Sigmoid colon (tissue), 7 donors: ENCODE results near the gene KRTAP4-2. TPM values are rescaled to one million over a fixed set of nuclear protein-coding genes. Genes with fewer than 3 reads are reported as not detected.
"Not testable (repeated sequence)": the region's sequence is repeated elsewhere in the genome, so short reads cannot be mapped to it uniquely, and the experiment has no call there.

Experiments
- DNase-seq: peaks from one replicate; pipeline ENCODE4 v3.0.0-alpha.2; 2019
- H3K27ac ChIP-seq, 4 donors: fragments of 200-600 bp; sonication (generic); one replicate each; pipeline ENCODE4 v1.5.1; 2016 to 2019; ENCODE audit warnings: mild to moderate bottlenecking in 1 of 4
- H3K27me3 ChIP-seq, 3 donors: fragments of 200-600 bp; sonication (generic); one replicate each; pipeline ENCODE4 v1.5.1; 2019; ENCODE audit warnings: mild to moderate bottlenecking in 1 of 3
- H3K36me3 ChIP-seq, 4 donors: fragments of 200-600 bp; sonication (generic); one replicate each; pipeline ENCODE4 v1.5.1; 2016 to 2019
- H3K4me1 ChIP-seq, 4 donors: fragments of 200-600 bp; sonication (generic); one replicate each; pipeline ENCODE4 v1.5.1; 2017 to 2019
- H3K4me3 ChIP-seq, 4 donors: fragments of 200-600 bp; sonication (generic); one replicate each; pipeline ENCODE4 v1.5.1; 2017 to 2019; ENCODE audit warnings: mild to moderate bottlenecking in 2 of 4, moderate library complexity in 1 of 4
- H3K9me3 ChIP-seq, 4 donors: fragments of 200-600 bp in 3 of 4; sonication (generic) in 3 of 4; one replicate each; pipeline versions ENCODE4 v1.5.1 to v1.6.1; 2013 to 2019
- CTCF ChIP-seq, 4 experiments: fragments of 450-650 bp in 3 of 4; fragments of 200-600 bp in 1 of 4; IDR thresholded peaks; one replicate each; pipeline ENCODE4 v1.5.1; 2016 to 2019; ENCODE audit warnings: antibody characterized with exemption in 4 of 4, mild to moderate bottlenecking in 3 of 4, moderate library complexity in 2 of 4
- EP300 ChIP-seq, 4 donors: sonication (generic); formaldehyde crosslinking; IDR thresholded peaks; one replicate each; pipeline ENCODE4 v1.6.1; 2017; ENCODE audit warnings: antibody characterized with exemption in 4 of 4
- POLR2A ChIP-seq, 2 donors: fragments of 450-650 bp; IDR thresholded peaks; one replicate each; pipeline ENCODE4 v1.6.1; 2016; ENCODE audit warnings: antibody characterized with exemption in 2 of 2, mild to moderate bottlenecking in 2 of 2, moderate library complexity in 2 of 2
- POLR2AphosphoS5 ChIP-seq, 4 donors: sonication (generic); formaldehyde crosslinking; IDR thresholded peaks; one replicate each; pipeline ENCODE4 v1.6.1; 2017; ENCODE audit warnings: antibody characterized with exemption in 4 of 4
- WGBS, 2 donors: extraction: QIAGEN DNeasy Blood & Tissue Kit; methylation state at CpG; one replicate each; pipeline ENCODE4 v1.1.7; 2013; 5-methylcytosine and 5-hydroxymethylcytosine counted together
- intact Hi-C: fragments of 100-400 bp; cut with DNase I; formaldehyde crosslinking; loops from one replicate; pipeline ENCODE4 v1.15.1; 2023
- polyA plus RNA-seq, 3 donors: library from polyadenylated mRNA; stranded (reverse); fragments of 200-250 nt; gene quantifications; one replicate each; pipeline ENCODE4 v1.2.3, GENCODE V29; 2013
- total RNA-seq, 4 donors: library from RNA; depleted of rRNA; stranded (reverse); fragments of >200 nt; gene quantifications; one replicate each; pipeline ENCODE4 v1.1.0, GENCODE V29; 2016
- donor health status: healthy with polysubstance abuse.
- donor health status: Bipolar disorder and iron deficiency.
- donor health status: healthy.

KRTAP4-2 gene
- total and polyA plus RNA-seq, 7 donors, result not detected

DNA sequence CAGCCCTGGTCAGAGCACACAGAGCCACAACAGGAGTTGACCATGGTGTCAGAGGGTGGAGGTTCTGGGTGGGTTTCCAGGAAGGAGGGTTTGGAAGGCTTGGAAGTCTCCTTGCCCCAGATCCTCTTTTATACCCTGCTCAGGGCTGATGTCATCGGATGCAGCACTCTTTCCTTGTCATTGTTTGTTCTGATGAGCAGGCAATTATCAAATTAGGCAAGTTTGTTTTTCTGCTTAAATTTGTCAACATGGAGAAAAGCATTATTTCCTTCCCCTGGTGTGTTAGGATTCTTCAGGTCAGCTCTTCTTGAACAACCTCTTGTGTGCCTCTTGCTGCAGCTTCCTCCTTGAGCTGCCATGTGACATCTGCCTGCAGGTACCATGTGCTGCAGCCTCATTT, 17.4 kb downstream of the KRTAP4-2 start, which contains the start of gene KRTAP4-4:
Gene KRTAP4-4 (minus strand): TSS at position 101 of the 400 bp plus-strand sequence. CDS start 57 bp downstream, at position 44.
- DNase-seq, result no peak
- 94 to 95% methylated on average over 1 of the region's 1 CpG for WGBS, 2 donors
- no peaks in the 10 kb centered on the region for H3K9me3 ChIP-seq
- TF ChIP-seq EP300 (IDR thresholded peaks at IDR 0.05), result no peak
- TF ChIP-seq POLR2A (IDR thresholded peaks at IDR 0.05), result no peak
- TF ChIP-seq POLR2AphosphoS5 (IDR thresholded peaks at IDR 0.05), result no peak
- no peak for TF ChIP-seq CTCF (IDR thresholded peaks at IDR 0.05)
- H3K27me3 ChIP-seq, result peaks cover 0 to 5% (median 0%) of the 10 kb centered on the region in 3 donors
- no peaks in the 10 kb centered on the region for H3K4me1 ChIP-seq
- no peak within 1 kb of the TSS for H3K4me3 ChIP-seq
- no peaks in the 10 kb centered on the region for H3K36me3 ChIP-seq
- intact Hi-C loops, result no loop called here
- no peak within 1 kb of the TSS for H3K27ac ChIP-seq

DNA sequence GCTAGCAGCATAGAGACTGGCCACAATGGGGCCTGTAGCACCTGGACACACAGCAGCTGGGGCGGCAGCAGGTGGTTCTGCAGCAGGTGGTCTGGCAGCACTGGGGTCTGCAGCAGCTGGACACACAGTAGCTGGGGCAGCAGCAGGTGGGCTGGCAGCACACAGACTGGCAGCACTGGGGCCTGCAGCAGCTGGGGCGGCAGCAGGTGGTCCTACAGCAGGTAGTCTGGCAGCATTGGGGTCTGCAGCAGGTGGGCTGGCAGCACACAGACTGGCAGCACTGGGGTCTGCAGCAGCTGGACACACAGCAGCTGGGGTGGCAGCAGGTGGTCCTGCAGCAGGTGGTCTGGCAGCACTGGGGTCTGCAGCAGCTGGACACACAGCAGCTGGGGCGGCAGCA, 17.8 kb downstream of the KRTAP4-2 start:
- H3K27ac ChIP-seq, H3K4me3 ChIP-seq, DNase-seq, intact Hi-C loops, H3K4me1 ChIP-seq, H3K9me3 ChIP-seq, H3K27me3 ChIP-seq, H3K36me3 ChIP-seq: not testable (repeated sequence)
- 94% methylated on average over 3 of the region's 3 CpGs for WGBS, 2 donors

DNA sequence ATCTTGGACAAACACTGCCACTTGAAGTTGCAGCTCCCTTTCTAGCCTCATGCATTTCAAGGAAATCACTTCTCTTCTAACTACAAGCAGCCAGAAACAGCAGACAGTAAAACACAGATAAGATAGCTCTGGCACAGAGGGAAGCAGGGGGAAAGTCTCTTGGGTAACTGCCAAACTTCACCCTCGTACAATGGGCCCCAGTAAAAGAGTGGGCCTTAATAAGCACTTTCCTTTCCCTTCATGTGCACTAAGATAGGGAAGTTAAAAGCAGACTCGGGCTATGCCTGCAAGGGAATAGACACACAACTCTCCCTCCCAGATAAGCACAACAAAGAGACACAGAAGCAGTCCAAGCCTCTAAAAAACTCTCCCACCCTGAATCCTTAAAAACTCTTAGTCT, 24.2 kb downstream of the KRTAP4-2 start:
- no peaks in the 10 kb centered on the region for H3K4me1 ChIP-seq
- H3K36me3 ChIP-seq, result no peaks in the 10 kb centered on the region
- intact Hi-C loops, result no loop called here
- no peak overlapping the region for H3K27ac ChIP-seq
- no peak overlapping the region for H3K4me3 ChIP-seq
- WGBS, 2 donors, result 6 to 14% methylated on average over 2 of the region's 2 CpGs
- no peak for DNase-seq
- no peaks in the 10 kb centered on the region for H3K27me3 ChIP-seq
- TF ChIP-seq POLR2A (IDR thresholded peaks at IDR 0.05) (no peak), POLR2AphosphoS5 (IDR thresholded peaks at IDR 0.05) (no peak)
- no peaks in the 10 kb centered on the region for H3K9me3 ChIP-seq

DNA sequence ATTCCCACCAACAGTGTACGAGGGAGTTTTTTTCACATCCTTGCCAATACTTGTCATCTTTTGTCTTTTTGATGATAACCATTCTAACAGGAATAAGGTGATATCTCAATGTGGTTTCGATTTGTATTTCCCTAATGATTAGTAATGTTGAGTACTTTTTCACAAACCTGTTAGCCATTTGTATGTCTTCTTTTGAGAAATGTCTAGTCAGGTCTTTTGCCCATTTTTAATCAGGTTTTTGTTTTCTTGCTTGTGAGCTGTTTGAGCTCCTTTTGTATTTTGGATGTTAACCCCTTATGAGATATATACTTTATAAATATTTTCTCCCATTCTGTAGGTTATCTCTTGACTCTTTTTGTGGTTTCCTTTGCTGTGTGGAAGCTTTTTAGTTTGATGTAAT, 26.5 kb downstream of the KRTAP4-2 start:
- no peak overlapping the region for H3K27ac ChIP-seq
- H3K4me1 ChIP-seq, result no peaks in the 10 kb centered on the region
- intact Hi-C loops, result no loop called here
- H3K9me3 ChIP-seq, result no peaks in the 10 kb centered on the region
- WGBS, 2 donors, result 84 to 90% methylated on average over 2 of the region's 2 CpGs
- no peaks in the 10 kb centered on the region for H3K27me3 ChIP-seq
- TF ChIP-seq POLR2AphosphoS5 (IDR thresholded peaks at IDR 0.05), result no peak
- no peak for TF ChIP-seq POLR2A (IDR thresholded peaks at IDR 0.05)
- no peak for TF ChIP-seq EP300 (IDR thresholded peaks at IDR 0.05)
- no peak for TF ChIP-seq CTCF (IDR thresholded peaks at IDR 0.05)
- no peak for DNase-seq
- H3K4me3 ChIP-seq, result no peak overlapping the region
- H3K36me3 ChIP-seq, result no peaks in the 10 kb centered on the region

- no peaks in the 10 kb centered on the region for H3K4me1 ChIP-seq
- no peaks in the 10 kb centered on the region for H3K9me3 ChIP-seq
- WGBS, 2 donors, result 84 to 92% methylated on average over 4 of the region's 4 CpGs
- no peak overlapping the region for H3K4me3 ChIP-seq
- TF ChIP-seq CTCF (IDR thresholded peaks at IDR 0.05) (no peak), POLR2AphosphoS5 (IDR thresholded peaks at IDR 0.05) (no peak), EP300 (IDR thresholded peaks at IDR 0.05) (no peak), POLR2A (IDR thresholded peaks at IDR 0.05) (no peak)
- DNase-seq, result no peak
- intact Hi-C loops, result no loop called here
- H3K27ac ChIP-seq, result no peak overlapping the region
- H3K27me3 ChIP-seq, result no peaks in the 10 kb centered on the region
- no peaks in the 10 kb centered on the region for H3K36me3 ChIP-seq
Observed at GRCh38 chr17:41150026-41150425, 28.0 kb downstream of the KRTAP4-2 start.

- intact Hi-C loops, result no loop called here
- Histone ChIP-seq H3K27me3 (no peaks in the 10 kb centered on the region), H3K27ac (no peak within 1 kb of the TSS), H3K4me3 (no peak within 1 kb of the TSS), H3K36me3 (no peaks in the 10 kb centered on the region), H3K9me3 (no peaks in the 10 kb centered on the region), H3K4me1 (no peaks in the 10 kb centered on the region)
- DNase-seq, result no peak
- no peak for TF ChIP-seq CTCF (IDR thresholded peaks at IDR 0.05)
- TF ChIP-seq POLR2A (IDR thresholded peaks at IDR 0.05), result no peak
- no peak for TF ChIP-seq EP300 (IDR thresholded peaks at IDR 0.05)
- no peak for TF ChIP-seq POLR2AphosphoS5 (IDR thresholded peaks at IDR 0.05)
- WGBS, 2 donors, result 61 to 65% methylated on average over 2 of the region's 2 CpGs
Observed at GRCh38 chr17:41149652-41149985, 28.4 kb downstream of the KRTAP4-2 start, which contains the start of gene KRTAP4-5. Gene KRTAP4-5, minus strand, starts transcription at chr17:41149825. Its CDS starts 58 bp downstream, at chr17:41149767.

DNA sequence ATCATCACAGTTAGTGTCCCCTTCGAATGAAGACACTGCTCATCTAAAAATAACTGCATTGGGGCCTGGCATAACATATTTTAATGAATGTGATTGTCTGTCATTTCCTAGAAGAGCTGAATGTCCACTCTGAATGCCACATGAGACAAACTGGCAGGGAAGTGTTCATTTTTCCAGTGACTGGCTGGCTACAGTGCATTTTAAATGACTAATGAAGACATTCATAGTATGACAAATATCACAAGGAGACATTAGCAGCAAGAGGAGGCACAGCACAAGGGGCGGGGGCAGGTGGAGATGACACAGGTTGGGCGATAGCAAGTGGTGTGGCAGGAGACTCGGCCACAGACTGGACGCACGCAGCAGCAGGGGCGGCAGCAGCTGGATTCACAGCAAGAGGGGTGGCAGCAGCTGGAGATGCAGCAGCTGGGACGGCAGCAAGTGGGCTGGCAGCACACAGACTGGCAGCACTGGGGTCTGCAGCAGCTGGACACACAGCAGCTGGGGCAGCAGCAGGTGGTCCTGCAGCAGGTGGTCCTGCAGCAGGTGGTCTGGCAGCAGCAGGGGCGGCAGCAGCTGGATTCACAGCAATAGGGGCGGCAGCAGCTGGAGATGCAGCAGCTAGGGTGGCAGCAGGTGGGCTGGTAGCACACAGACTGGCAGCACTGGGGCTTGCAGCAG, 28.9 kb downstream of the KRTAP4-2 start:
- H3K4me1 ChIP-seq, intact Hi-C loops, H3K4me3 ChIP-seq, DNase-seq, H3K9me3 ChIP-seq, H3K27me3 ChIP-seq, H3K36me3 ChIP-seq, H3K27ac ChIP-seq: not testable (repeated sequence)
- 86 to 90% methylated on average over 10 of the region's 10 CpGs for WGBS, 2 donors
